Neural progenitor cell (in vitro differentiated cells): Measurements from ENCODE around the gene VPS51. TPM values are rescaled to one million over a fixed set of nuclear protein-coding genes. Genes with fewer than 3 reads are reported as not detected.

ENCODE experiments used
- DNase-seq: peaks from one replicate; pipeline ENCODE4 v3.0.0-alpha.2; 2016; ENCODE audit warnings: low spot score
- H2AFZ ChIP-seq: fragments of 200-600 bp; sonication (generic); replicated peaks from 2 replicates; pipeline ENCODE4 v1.6.1; 2016; ENCODE audit warnings: antibody characterized with exemption
- H3F3A ChIP-seq: fragments of 200-600 bp; sonication (generic); 2 replicates; pipeline ENCODE4 v1.6.1; 2016; ENCODE audit warnings: antibody characterized with exemption, low read depth
- H3K27ac ChIP-seq: fragments of 200-600 bp; sonication (generic); 2 replicates; pipeline ENCODE4 v1.5.1; 2016; ENCODE audit warnings: mild to moderate bottlenecking
- H3K27me3 ChIP-seq: fragments of 200-600 bp; sonication (generic); 2 replicates; pipeline ENCODE4 v1.6.1; 2016; ENCODE audit warnings: mild to moderate bottlenecking, moderate library complexity
- H3K36me3 ChIP-seq: fragments of 200-600 bp; sonication (generic); 2 replicates; pipeline ENCODE4 v1.5.1; 2016
- H3K4me1 ChIP-seq: fragments of 200-600 bp; sonication (generic); 2 replicates; pipeline ENCODE4 v1.6.1; 2016; ENCODE audit warnings: mixed run types
- H3K4me2 ChIP-seq: fragments of 200-600 bp; sonication (generic); 2 replicates; pipeline ENCODE4 v1.6.1; 2016
- H3K4me3 ChIP-seq: fragments of 200-600 bp; sonication (generic); 2 replicates; pipeline ENCODE4 v1.5.1; 2016
- H3K79me2 ChIP-seq: fragments of 200-600 bp; sonication (generic); 2 replicates; pipeline ENCODE4 v1.6.1; 2016; ENCODE audit warnings: low read depth
- H3K9ac ChIP-seq: fragments of 200-600 bp; sonication (generic); 2 replicates; pipeline ENCODE4 v1.6.1; 2016
- H3K9me3 ChIP-seq: fragments of 200-600 bp; sonication (generic); 2 replicates; pipeline ENCODE4 v1.5.1; 2016; ENCODE audit warnings: low read depth
- H4K20me1 ChIP-seq: fragments of 200-600 bp; sonication (generic); 2 replicates; pipeline ENCODE4 v1.6.1; 2016; ENCODE audit warnings: low read depth
- H3K27ac Mint-ChIP-seq: 3 replicates; pipeline ENCODE4 v1.8.0; 2021; ENCODE audit warnings: mixed read lengths
- H3K27me3 Mint-ChIP-seq: 2 replicates; pipeline ENCODE4 v1.8.0; 2022; ENCODE audit warnings: low read depth, mild to moderate bottlenecking, inconsistent platforms, moderate library complexity, mixed read lengths; ENCODE audit not compliant: insufficient read depth
- H3K36me3 Mint-ChIP-seq: 3 replicates; pipeline ENCODE4 v1.8.0; 2021; ENCODE audit warnings: mixed read lengths
- H3K4me1 Mint-ChIP-seq: 3 replicates; pipeline ENCODE4 v1.8.0; 2021; ENCODE audit warnings: mixed read lengths
- H3K4me3 Mint-ChIP-seq: 3 replicates; pipeline ENCODE4 v1.8.0; 2021; ENCODE audit warnings: mild to moderate bottlenecking, moderate library complexity, mixed read lengths
- H3K9me3 Mint-ChIP-seq: 3 replicates; pipeline ENCODE4 v1.8.0; 2020; ENCODE audit warnings: mixed read lengths
- EZH2 ChIP-seq: fragments of 200-600 bp; sonication (generic); IDR thresholded peaks from 2 replicates; pipeline ENCODE4 v1.6.1; 2017; ENCODE audit warnings: antibody characterized with exemption, mild to moderate bottlenecking, moderate library complexity
- EZH2phosphoT487 ChIP-seq: fragments of 200-600 bp; sonication (generic); IDR thresholded peaks from 2 replicates; pipeline ENCODE4 v1.6.1; 2017; ENCODE audit warnings: antibody characterized with exemption
- total RNA-seq: library from RNA; depleted of rRNA; stranded (reverse); fragments of >200 nt; gene quantifications from 2 replicates; pipeline ENCODE4 v1.2.3, GENCODE V29; 2015; ENCODE audit warnings: low replicate concordance
- TF ChIP-seq, protein P1 (sequence below): fragments of 200-600 bp; sonication (generic); IDR thresholded peaks from 2 replicates; pipeline ENCODE4 v1.5.1; 2017; ENCODE audit warnings: antibody characterized with exemption, mild to moderate bottlenecking

VPS51 gene
- total RNA-seq, 1 donor from 2014 or later, result 80.4 TPM

DNA sequence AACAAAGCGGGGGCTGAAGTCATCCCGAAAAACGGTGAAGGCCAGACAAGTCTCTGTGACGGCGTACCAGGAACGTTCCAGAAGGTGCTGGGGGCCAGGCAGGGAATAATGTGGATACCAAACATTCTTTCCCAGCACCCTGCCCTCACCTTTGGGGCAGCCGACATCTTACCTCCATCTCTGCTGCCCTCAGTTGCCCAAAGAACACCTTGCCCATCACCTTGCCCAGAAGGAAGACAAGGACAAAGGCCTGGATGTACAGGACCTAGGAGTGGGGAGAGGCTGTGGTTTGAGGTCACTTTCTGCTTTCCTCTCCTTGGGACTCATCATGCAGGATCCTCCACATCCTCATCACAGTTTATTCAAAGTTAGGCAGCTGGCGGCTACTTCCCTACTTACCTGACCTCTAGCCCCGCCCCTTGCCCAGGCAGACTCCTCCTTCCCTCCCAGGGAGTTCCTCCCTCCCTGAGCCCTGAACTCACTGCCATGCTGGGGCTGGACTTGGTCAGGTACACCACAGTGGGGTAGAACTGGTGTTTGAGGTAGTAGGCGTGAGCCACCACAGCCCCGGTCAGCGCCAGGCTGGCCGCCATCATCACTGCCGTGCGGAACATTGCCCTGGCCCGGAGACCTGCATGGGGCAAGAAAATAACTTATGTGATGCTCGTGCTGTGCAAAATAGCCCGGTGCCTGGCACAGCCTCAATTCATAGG, 37.1 kb downstream of the VPS51 start:
- TF ChIP-seq, protein P1, sequence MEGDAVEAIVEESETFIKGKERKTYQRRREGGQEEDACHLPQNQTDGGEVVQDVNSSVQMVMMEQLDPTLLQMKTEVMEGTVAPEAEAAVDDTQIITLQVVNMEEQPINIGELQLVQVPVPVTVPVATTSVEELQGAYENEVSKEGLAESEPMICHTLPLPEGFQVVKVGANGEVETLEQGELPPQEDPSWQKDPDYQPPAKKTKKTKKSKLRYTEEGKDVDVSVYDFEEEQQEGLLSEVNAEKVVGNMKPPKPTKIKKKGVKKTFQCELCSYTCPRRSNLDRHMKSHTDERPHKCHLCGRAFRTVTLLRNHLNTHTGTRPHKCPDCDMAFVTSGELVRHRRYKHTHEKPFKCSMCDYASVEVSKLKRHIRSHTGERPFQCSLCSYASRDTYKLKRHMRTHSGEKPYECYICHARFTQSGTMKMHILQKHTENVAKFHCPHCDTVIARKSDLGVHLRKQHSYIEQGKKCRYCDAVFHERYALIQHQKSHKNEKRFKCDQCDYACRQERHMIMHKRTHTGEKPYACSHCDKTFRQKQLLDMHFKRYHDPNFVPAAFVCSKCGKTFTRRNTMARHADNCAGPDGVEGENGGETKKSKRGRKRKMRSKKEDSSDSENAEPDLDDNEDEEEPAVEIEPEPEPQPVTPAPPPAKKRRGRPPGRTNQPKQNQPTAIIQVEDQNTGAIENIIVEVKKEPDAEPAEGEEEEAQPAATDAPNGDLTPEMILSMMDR, result no peak
- TF ChIP-seq EZH2phosphoT487 (no peak), EZH2 (no peak)
- no peak overlapping the region for H3K9ac ChIP-seq
- H3K4me3 ChIP-seq, result peak overlapping the region; percentile 93
- H4K20me1 ChIP-seq, result peaks cover 11% of the 10 kb centered on the region
- Mint-ChIP-seq H3K9me3 (no peaks in the 10 kb centered on the region), H3K36me3 (no peaks in the 10 kb centered on the region), H3K4me1 (peaks cover 21% of the 10 kb centered on the region), H3K27me3 (peaks cover 6% of the 10 kb centered on the region), H3K27ac (peak overlapping the region; percentile 66), H3K4me3 (peak overlapping the region; percentile 98)
- H3K4me2 ChIP-seq, result peak overlapping the region; percentile 99
- no peaks in the 10 kb centered on the region for H3K9me3 ChIP-seq
- H3K79me2 ChIP-seq, result peaks cover 21% of the 10 kb centered on the region
- H3K4me1 ChIP-seq, result peaks cover 8% of the 10 kb centered on the region
- H3K27ac ChIP-seq, result no peak overlapping the region
- peak; percentile 54 for DNase-seq
- H3K36me3 ChIP-seq, result no peaks in the 10 kb centered on the region
- H3F3A ChIP-seq, result peaks cover 11% of the 10 kb centered on the region
- no peak overlapping the region for H2AFZ ChIP-seq
- no peaks in the 10 kb centered on the region for H3K27me3 ChIP-seq

GRCh38 chr11:65133724-65134123, 37.7 kb downstream of the VPS51 start:
- H3K27me3 ChIP-seq, result no peaks in the 10 kb centered on the region
- Mint-ChIP-seq H3K27ac (peak overlapping the region; percentile 66), H3K4me1 (peaks cover 21% of the 10 kb centered on the region), H3K4me3 (peak overlapping the region; percentile 98), H3K9me3 (no peaks in the 10 kb centered on the region), H3K27me3 (peaks cover 4% of the 10 kb centered on the region), H3K36me3 (no peaks in the 10 kb centered on the region)
- H3K79me2 ChIP-seq, result peaks cover 21% of the 10 kb centered on the region
- peak overlapping the region; percentile 99 for H3K4me2 ChIP-seq
- peaks cover 11% of the 10 kb centered on the region for H4K20me1 ChIP-seq
- H3F3A ChIP-seq, result peaks cover 11% of the 10 kb centered on the region
- H3K4me3 ChIP-seq, result peak overlapping the region; percentile 93
- peaks cover 8% of the 10 kb centered on the region for H3K4me1 ChIP-seq
- no peak for DNase-seq
- H2AFZ ChIP-seq, result peak overlapping the region; percentile 98
- peak overlapping the region; percentile 98 for H3K9ac ChIP-seq
- TF ChIP-seq EZH2 (no peak), EZH2phosphoT487 (no peak)
- TF ChIP-seq, protein P1, result no peak
- no peaks in the 10 kb centered on the region for H3K9me3 ChIP-seq
- H3K36me3 ChIP-seq, result no peaks in the 10 kb centered on the region
- no peak overlapping the region for H3K27ac ChIP-seq

DNA sequence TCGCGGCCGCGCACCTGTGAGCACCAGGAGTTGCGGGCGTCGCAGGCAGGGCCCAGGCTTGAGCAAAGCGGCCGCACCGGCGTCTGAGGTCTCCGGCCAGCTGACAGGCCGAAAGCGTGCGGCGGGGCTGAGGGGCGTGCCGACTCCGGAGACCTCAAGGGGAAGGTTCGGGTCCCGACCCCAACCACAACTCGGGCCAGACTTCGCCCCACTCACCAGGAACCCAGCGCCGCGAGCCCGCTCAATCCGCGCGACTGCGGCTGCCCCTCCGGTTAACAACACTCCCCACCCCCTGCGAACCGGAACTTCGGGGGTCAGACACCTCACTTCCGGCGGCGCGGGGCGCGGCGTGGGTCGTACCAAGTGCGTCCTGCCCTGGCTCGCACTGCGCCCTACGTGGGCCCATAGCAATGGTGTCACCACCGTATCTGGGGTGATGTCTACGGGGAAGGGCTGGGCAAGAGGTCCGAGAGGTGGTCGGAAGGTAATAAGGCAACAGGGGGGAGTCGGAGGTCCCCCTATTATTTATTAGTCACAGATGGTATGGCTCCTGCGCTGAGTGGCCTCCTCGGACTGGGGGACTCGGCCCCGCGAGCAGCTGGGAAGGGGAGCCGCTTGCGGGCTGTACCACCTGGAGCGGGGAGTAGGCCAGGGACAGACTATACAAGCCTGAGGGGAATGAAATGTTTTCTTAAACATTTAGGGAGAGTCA, 38.4 kb downstream of the VPS51 start, which contains the start of gene SYVN1:
TSS of gene SYVN1 (minus strand) at position 280 of the 712 bp plus-strand sequence. CDS start 918 bp downstream, outside the sequence.
- Mint-ChIP-seq H3K27me3 (peaks cover 4% of the 10 kb centered on the region), H3K27ac (peak within 1 kb of the TSS; percentile 100), H3K4me3 (peak within 1 kb of the TSS; percentile 98), H3K36me3 (no peaks in the 10 kb centered on the region), H3K9me3 (no peaks in the 10 kb centered on the region), H3K4me1 (peaks cover 21% of the 10 kb centered on the region)
- peak; percentile 93 for DNase-seq
- H4K20me1 ChIP-seq, result peaks cover 11% of the 10 kb centered on the region
- peaks cover 21% of the 10 kb centered on the region for H3K79me2 ChIP-seq
- peak within 1 kb of the TSS; percentile 99 for H3K27ac ChIP-seq
- H3F3A ChIP-seq, result peaks cover 11% of the 10 kb centered on the region
- TF ChIP-seq, protein P1, result no peak
- TF ChIP-seq EZH2phosphoT487 (no peak), EZH2 (no peak)
- H3K36me3 ChIP-seq, result no peaks in the 10 kb centered on the region
- H3K9ac ChIP-seq, result peak within 1 kb of the TSS; percentile 98
- H3K4me2 ChIP-seq, result peak within 1 kb of the TSS; percentile 99
- peak within 1 kb of the TSS; percentile 93 for H3K4me3 ChIP-seq
- peaks cover 8% of the 10 kb centered on the region for H3K4me1 ChIP-seq
- peak within 1 kb of the TSS; percentile 98 for H2AFZ ChIP-seq
- H3K27me3 ChIP-seq, result no peaks in the 10 kb centered on the region
- H3K9me3 ChIP-seq, result no peaks in the 10 kb centered on the region
